Non-pigmented ciliary epithelial cell (primary cell): ENCODE results near the gene AGFG2.

Source experiments
- DNase-seq: peaks from one replicate; pipeline ENCODE4 v3.0.0-alpha.2; 2010; ENCODE audit warnings: low read depth

The AGFG2 gene

DNA sequence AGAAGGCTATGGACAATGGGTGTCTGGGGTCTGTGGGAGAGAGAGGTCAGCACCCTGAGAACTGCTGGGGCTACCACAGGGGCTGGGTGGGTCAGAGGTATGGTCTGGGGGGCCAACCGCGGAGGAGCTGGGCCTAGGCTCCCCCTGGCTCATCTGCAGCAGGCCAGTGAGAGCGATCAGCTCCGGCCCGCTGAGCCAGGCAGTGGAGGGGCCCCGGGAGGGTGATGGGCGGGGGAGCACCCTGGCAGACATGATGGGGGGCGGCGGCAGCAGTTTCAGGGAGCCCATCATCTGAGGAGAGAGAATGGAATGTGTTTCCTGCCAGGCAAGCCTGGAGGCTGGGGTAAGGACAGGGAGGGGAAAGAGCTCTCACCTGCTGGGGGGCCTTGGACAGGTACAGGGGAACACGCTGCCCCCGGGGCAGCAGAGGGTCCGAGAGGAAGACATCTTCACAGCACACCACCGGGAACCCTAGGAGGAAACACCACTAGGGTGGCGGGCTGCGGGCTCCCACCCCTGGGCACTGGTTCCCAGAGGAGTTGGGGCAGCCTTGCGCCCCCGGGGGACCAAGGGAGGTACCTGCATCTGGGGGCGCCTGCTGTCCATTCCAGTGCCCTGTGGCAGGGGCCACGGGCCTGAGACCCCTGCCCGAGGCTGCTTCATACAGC is 33.4 kb downstream of the AGFG2 start:
- no peak for DNase-seq

DNA sequence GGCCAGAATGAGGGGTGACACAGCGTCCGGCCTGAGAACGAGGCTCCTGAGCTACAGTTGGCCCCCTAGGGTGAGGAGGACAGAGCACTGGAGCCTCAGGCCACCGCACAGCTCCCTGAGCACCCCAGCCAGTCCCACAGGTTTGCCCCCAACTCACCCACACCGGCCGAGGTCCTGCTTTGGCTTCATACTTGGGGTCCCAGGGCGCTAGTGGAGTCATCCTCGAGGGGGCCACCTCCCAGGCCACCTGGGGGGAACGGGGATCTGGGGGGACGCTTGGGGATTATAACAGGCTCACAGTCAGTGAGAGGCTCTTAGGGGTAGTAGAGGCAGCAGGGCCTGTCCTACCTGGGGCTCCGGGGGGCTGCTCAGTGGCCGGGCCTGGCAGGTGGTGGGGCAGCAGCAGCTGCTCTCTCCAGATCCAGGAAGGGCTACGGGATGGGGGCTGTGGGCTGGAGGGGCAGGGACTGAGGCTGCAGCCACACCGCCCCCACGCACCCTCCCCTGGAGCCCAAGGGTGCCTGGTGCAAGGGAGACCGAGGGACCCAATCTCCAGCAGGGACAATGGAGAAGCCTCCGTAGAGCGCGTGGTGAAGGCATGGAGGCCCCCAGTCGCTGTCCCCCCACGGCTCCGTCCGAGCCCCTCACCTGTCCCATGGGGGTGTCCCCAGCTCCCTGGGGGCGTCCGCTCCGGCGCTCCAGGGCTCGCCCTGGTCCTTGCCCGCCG is 34.1 kb downstream of the AGFG2 start:
- DNase-seq: no peak

DNA sequence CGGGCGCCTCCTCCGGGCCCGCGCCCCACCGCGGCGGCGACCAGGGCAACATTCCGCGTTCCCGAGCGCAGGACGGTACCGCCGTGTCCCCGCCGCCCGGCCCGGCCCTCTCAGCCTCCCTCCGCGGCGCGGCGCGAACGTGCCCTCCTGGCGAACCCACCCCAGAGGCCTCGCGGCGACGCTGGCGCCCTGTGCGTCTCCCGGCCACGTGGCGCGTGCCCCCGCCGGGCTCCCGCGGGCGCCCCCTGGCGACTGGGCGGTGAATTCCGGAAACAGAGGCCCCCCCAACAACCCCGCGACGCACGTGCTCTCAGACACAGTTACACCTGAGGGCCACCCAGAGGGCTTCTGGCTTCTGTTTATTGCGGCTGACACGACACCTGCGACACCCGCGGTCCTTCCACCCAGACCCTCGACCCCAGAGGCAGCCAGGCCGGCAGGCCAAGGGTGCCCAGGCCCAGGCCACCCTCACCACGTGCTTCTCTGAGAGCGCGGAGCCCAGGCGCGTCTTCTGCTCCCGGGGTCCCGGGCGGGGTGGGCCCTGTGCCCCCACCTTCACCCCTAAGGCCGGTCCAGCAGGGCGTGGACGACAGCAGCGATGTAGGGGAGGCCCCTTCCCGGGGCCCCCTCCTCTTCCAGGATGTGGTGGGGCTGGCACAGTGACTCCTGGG is 34.8 kb downstream of the AGFG2 start, which contains the start of gene SAP25:
Gene SAP25, minus strand, starts transcription at position 210 of the 671 bp plus-strand sequence. Its CDS starts 158 bp downstream, at position 52.
- no peak for DNase-seq

DNA sequence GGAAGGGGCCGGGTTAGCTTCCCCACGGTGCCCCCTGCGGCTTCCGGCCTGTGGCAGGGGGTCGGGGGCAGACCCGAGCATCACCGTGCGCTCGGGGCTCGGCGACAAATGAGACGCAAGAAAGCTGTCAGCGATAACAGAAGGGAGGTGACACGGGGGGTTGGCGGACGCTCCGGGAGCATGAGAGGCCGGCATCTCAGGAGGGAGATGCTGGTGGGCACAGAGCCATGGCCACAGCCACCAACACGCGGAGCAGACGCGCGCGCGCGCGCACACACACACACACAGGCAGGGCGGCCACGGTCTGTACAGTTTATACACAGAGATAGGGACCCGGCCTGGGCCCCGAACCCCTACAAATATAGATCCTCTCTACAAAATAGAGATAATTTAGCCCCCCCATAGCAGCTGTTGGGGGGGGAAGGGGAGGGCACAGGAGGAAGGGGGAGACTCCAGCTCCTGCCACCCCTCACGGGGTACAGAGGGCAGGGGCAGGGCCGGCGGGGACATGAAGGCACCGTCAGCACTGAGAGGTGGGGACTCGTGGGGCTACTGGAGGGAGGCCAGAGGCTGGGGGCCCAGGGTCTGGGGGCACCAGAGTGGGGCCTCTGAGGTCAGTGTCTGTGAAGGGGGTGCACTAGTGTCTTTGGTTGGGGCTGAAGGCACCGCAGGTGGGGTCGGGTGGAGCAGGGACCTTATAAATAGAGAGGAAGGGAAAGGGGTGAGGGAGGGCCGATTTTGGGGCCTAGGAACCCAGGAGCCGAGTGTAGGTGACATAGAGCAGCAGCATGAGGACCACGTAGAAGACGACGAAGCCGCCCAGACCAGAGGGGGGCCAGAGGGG is 35.6 kb downstream of the AGFG2 start:
- no peak for DNase-seq

DNA sequence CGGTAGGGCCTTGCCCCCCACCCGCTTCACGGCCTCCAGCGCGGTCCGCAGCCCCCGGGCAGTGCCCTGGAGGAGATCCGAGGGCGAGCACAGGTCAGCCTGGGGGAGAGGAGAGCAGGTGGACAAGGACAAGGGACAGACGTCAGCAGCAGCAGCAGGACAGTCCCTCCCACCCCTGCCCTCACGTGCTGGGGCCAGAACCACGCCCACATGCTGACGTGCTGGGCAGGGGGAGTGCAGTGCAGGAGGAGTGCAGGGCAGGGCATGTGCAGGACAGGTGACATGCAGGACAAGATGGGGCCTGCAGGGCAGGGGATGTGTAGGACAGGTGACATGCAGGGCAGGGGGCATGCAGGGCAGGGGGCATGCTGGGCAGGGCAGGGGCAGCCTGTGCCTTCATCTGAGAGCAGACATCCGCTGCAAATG is 36.2 kb downstream of the AGFG2 start:
- no peak for DNase-seq

DNA sequence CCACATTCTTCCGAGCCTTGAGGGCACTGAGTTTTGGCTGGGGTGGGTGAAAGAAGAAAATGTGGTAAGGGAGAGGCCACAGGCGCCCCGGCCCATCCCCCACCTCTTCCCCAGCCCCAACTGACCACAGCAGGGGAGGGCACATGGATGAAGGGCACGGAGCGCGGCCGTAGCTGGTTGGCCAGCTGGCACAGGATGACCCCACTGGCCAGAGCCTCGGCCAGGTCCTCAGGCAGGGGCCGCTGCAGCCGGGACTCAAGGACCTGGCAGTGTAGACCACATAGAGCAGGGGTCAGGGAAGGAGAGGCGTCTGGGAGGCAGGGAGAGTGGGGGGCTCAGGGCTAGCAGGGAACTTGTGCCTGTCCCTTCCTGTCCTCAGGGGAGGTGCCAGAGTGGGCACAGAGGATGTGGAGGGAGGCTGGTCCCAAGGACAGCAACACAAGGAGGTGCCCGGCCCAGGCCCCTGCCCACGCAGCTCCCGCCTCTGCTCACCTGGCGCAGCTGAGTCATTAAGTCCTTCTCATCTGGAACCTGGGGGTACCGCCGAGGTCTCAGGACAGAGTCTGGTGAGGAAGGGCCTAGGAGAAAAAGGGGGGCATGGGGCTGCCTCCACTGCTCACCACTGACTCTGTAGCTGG is 36.9 kb downstream of the AGFG2 start:
- no peak for DNase-seq

DNA sequence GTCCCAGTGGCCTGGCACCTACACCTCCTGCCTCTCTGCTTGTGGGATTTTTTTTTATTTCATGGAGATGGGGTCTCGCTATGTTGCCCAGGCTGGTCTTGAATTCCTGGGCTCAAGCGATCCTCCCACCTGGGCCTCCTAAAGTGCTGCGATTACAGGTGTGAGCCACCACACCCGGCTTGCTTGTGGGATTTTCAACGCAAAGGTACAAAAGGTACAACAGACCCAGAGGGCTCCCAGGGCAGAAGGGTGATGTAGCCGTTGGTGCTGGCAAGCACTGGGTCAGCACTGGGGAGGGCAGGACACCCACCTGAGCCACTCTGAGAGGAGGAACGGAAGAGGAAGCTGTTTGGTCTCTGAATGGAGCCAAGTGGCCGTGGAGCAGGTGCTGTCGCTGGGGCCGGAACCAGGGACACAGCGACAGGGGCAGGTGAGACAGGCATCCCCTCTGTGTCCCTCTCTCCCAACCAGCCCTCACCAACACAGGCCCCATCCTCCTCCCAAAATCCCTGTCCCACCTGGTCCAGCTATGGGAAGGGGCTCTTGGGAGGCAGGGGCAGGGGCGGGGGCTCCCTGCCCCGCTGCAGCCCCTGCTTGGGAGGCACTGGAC is 37.5 kb downstream of the AGFG2 start:
- DNase-seq: no peak

DNA sequence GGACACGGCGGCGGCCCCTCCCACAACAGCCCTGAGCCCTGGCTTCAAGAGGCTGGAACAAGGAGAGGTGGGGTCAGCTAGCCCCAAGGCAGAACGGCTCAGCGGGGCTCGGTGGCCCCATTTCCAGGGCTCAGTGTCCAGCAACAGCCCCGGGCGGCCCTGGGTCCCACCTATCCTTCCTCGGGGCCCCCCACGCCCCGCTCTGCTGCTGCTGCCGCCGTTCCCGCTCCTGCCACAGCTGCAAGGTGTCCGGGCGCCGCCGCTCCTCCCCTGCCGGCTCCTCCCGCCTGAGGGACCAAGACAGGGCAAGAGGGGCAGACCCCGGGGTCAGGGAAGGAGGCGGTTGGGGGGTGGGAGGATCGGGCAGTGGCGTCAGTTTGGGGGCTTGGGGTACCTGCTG is 38.1 kb downstream of the AGFG2 start:
- DNase-seq: no peak

DNA sequence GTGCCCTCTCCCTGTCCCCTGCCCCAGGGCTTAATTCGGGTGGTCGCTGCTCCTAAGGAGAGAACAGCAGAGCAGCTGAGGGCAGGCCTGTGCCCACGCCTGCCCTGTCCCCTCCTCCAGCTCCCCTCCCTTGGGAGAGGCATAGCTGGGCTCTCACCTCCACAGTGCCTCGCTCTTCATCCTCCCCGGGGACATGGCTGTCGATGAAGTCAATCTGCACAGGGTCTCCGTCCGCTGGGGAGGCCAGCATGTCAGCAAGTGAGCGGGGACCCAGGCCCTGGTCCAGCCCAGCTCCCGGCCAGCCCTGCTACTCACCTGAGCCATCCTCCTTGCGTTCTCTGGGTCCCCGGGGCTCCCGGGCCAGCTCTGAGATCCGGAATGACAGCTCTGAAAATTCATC is 38.5 kb downstream of the AGFG2 start:
- DNase-seq: no peak

DNA sequence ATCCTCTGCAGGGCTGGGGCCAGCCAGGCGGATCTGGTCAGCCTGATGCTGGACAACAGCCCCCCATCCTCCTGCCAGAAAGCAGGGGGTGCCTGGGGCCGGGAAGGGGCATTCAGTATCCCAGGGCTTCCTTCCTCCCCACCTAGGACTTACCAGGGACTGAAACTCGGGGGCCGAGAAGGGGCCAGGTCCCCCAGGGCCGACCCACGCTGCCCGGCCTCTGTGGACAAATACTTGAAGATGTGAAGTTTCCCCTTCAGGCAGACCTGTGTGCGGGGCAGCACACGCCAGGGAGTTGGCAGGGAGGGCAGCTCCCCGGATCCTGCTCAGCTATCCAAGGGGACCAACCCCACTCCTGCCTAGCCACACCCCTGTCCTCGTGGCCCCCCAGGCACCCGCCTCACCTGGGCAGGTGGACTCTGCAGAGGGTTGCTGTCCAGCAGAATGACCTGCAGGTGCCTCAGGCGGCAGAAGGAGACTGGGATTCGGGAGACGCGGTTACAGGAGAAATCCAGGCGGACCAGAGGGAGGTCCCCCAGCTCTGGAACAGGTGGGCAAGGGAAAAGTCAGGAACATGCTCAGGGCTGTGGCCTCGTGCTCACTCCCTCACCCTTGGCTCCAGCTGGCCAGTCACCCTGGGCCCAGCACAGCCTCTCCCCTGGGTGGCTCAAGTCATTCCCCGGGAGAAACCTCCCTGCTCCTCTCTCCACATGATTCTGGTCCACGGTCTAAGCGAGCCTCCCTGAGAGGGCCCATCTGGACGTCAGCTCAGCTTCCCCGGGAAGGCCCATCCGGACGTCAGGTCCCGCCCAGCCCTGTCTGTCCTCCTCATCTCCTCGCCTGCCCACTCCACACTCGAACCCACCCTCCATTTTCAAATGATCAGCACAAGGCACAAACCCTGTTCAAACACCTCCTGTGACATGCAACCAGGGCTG is 39.5 kb downstream of the AGFG2 start:
- DNase-seq: no peak

DNA sequence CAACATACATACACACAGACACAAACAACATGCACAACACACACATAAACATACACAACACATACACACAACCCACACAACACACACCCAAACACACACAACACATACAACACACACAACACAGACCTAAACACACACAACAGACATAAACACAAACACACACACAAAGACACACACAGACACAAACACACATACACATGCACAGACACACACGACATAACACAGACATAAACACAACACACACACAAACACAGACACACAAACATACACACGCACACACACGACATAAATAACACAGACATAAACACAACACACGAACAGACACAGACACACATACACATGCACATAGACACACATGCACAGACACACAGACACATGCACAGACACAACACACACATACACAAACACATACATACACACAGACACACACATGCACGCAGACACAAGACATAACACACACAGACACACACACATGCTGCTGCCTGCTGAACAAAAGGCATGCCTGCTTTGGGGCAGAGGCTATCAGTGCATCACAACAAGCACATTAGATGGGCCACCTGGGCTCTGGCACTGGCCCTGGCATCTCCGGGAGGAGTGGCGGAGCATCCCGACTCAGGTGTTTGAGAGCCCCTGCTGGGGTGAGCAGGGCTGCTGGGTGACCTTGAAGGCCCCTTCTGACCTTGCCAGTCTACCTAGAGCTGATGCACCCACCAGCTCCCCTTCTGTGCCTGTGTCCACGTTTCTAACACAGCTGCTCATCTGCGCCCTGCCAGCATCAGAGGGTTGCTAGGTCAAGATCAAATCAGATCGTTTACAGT is 41.7 kb downstream of the AGFG2 start:
- DNase-seq: no peak

DNA sequence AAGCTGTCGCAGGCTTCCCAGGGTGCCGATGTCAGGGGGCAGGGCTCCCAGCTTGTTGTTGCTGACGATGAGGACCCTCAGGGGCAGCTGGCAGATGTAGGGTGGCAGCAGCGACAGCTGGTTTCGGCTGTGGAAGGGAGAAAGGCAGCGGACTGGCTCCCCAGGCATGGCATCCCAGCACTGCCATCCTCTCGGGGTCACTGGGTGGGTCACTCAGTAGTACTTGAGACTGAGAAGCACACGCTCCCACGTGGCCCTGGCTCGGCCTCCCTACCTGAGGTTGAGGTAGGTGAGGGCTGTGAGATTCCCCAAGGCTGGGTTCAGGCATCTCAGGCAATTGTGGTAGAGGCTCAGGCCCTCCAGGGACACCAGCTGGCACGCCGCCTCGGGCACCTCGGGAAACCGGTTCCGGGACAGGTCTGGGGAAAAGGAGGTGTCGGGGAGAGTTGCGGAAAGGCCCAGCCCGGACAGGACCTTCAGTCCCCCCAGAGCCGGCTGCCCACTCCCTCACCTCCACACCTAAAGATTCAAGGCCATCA is 43.1 kb downstream of the AGFG2 start:
- no peak for DNase-seq

DNA sequence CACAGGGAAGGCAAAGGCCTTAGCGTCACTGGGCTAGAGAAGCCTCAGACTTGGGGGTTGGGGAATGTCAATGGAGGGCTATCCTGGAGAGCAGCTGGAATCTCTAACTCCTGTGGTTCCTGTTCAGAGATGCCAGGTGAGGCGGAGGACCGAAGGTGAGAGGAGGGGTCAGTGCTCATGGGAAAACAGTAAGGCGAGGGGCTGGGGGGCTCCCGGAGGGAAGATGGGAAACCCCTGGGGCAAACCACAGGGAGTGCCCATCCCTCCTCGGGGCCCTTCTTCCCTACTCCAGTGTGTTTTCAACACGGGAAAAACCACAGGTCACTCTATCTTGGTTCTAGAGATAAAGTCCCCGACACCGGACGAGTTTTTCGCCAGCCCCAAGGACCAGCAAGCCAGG is 43.6 kb downstream of the AGFG2 start:
- no peak for DNase-seq

DNA sequence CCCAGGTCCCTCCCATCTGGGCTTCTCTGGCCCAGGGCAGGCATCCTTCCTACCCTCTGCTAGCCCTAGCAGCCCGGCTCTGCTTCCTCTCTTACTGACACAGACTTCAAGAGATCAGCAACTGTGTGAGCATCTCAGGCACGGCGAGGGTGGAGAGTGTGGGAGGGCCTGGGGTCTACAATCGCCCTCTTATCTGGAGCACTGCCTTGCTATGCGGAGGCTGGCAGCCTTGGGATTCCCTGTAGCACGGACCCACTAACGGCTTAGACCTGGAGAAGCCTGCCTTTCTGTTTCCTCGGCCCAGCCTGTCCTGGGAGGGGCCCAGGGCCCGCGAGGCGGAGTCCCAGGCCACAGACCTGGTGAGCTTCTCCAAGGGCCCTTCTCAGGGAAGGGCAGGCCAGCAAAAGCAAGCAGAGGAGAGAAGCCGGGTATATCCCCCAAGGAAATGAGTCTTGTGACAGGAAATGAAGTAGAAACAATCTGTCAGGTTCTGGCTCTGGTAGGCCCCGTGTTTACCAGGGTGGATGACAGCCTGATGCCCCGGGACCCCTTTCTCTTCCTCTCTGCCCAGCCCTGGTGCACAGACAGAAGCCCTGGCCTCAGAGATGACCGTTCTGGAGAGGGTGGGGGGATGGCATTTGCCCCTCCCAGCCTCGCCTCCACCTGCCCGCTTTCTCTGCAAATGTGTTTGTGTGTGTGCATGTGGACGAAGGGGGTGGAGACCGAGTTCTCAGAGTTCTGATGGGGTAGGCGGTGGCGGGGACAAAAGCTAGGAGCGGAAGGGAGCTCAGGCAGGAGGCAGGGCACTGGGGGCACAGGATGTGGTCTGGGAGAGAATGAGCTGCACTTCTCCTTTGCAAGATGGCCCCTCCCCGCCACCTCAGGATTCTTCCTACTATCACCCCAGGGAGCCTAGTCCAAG is 44.4 kb downstream of the AGFG2 start:
- no peak for DNase-seq

DNA sequence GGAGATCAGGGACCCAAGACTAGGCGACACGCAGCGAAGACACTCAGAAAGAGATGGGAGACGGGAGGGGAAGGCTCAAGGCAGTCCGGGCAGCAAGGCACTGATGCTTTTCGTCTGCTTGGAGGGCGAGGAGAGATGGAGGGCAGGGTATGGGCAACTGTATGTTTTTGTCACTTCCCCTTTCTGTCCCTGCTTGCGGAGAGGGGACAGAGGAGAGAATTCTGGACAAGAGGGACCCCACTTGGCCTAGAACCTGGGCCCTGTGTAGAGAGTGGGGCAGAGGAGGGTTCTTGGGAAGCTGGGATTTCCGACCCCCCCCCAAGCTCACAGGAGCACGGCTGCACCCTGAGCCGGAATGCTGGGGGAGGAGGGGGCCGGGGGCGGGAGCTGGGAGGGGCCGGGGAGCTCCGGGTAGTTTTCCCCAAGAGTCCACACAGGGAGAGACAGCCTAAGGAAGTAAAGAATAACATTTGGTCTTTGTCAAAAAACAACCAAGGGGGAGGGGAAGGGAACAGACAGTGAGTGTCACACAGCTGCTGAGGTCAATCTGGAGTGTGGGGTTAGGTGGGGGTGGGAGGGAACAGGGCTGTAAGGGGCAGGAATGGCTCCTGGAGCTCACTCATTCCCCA is 45.2 kb downstream of the AGFG2 start:
- DNase-seq: no peak

DNA sequence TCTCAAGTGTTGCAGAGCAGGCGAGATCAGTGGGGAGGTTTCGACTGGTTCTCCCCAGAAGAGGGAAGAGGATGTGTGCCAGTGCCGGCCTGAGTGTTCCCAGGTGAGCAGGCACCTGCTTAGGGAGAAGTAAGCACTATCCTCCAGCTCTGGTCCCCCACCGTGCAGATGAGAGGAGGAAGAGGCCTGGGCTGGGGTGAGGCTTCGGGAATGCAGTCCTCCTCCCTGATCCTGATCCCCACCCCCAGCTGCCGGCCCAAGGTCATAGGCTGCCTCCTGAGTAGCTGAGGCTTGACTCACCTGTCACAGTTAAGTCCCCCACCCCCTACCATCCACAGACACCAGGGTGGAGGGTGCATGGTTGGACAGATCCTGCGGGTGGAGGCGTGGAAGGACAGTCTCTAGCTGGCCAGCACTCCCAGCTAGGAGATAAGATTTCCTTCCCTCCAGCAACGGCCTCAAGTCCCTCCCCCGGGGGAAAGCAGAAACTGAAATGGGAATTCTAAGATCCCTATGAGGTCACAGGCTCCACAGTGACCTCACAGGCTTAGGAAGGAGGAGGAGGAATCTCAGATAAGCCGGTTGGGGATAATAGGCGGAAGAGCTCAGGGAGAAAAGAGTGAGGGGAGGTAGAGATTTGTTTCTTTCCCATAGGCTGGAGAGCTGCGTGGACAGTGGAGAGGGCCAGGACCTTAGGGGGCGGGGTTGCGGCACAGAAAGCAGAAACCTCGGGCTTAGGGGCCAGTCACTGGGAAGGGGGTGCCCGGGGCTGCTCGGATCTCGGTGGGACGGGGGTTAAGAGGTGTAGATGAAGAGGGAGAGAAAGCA is 45.9 kb downstream of the AGFG2 start:
- DNase-seq: no peak
